A549 (cell line): ENCODE measurements around the gene ZNF785. TPM values are rescaled to one million over a fixed set of nuclear protein-coding genes. Genes with fewer than 3 reads are reported as not detected.
A peak's percentile ranks its signal among the peaks of the same experiment; 100 is the strongest.
"Not testable (repeated sequence)": the region's sequence is repeated elsewhere in the genome, so short reads cannot be mapped to it uniquely, and the experiment has no call there.

ENCODE experiments used
- ATAC-seq, 2 experiments: fragments of 200-7000 bp in 1 of 2; fragments of >200 bp in 1 of 2; cut with Nextera tagmentation in 1 of 2; cut with Tn5 transposase in 1 of 2; 3 replicates each; pipeline versions ENCODE4 v1.8.0 to v1.9.1; 2018 to 2020; ENCODE audit warnings: mild to moderate bottlenecking in 1 of 2, moderate library complexity in 1 of 2
- CTCF ChIA-PET: fragments of 300-600 bp; sonication (Branson Sonifier 250); formaldehyde crosslinking; extraction: SDS; loops from one replicate; lab custom pipeline; 2021; ENCODE audit warnings: antibody characterized with exemption, inconsistent platforms; lab: Yijun Ruan, JAX
- POLR2A ChIA-PET: fragments of 350-600 bp; formaldehyde crosslinking; extraction: SDS; loops from one replicate; lab custom pipeline; 2021; ENCODE audit warnings: antibody characterized with exemption, inconsistent platforms; lab: Yijun Ruan, JAX
- DNase-seq, 2 experiments: peaks; one replicate each; pipeline versions ENCODE4 v3.0.0 to v3.0.0-alpha.2; 2011 to 2016; ENCODE audit warnings: low read depth in 1 of 2, low spot score in 1 of 2
- FAIRE-seq: peaks from 2 replicates; lab custom pipeline; 2011; peaks lifted over from hg19 to GRCh38; lab: Jason Lieb, UNC
- H3K27ac ChIP-seq, 2 experiments: fragments of >200 bp; sonication (Bioruptor Twin); formaldehyde crosslinking; 3 replicates each; pipeline ENCODE4 v1.5.1; 2016 to 2017
- H3K4me1 ChIP-seq: fragments of >200 bp; sonication (Bioruptor Twin); formaldehyde crosslinking; 3 replicates; pipeline ENCODE4 v1.6.1; 2016
- H3K4me2 ChIP-seq: fragments of >200 bp; sonication (Bioruptor Twin); formaldehyde crosslinking; 3 replicates; pipeline ENCODE4 v1.6.1; 2016
- H3K4me3 ChIP-seq: fragments of >200 bp; sonication (Bioruptor Twin); formaldehyde crosslinking; 3 replicates; pipeline ENCODE4 v1.5.1; 2016
- H3K9me3 ChIP-seq: fragments of >200 bp; sonication (Bioruptor Twin); formaldehyde crosslinking; 3 replicates; pipeline ENCODE4 v1.6.1; 2016
- ATOH8 ChIP-seq: fragments of 250-450 bp; sonication (Bioruptor Pico); IDR thresholded peaks from 2 replicates; pipeline ENCODE4 v1.5.0; 2020; ENCODE audit warnings: low read depth, mild to moderate bottlenecking, moderate library complexity
- BHLHE40 ChIP-seq: IDR thresholded peaks from 2 replicates; pipeline ENCODE4 v1.6.1; 2012; ENCODE audit warnings: low read depth, low read length, inconsistent platforms
- CEBPB ChIP-seq, 2 experiments: fragments of >200 bp in 1 of 2; sonication (Bioruptor Twin) in 1 of 2; formaldehyde crosslinking in 1 of 2; IDR thresholded peaks; 2 replicates each; pipeline ENCODE4 v1.6.1; 2012 to 2016
- CHD4 ChIP-seq: fragments of 200-600 bp; sonication (generic); IDR thresholded peaks from 2 replicates; pipeline ENCODE4 v1.6.1; 2016; ENCODE audit warnings: antibody characterized with exemption, mild to moderate bottlenecking, borderline replicate concordance
- EHF ChIP-seq: fragments of 250-450 bp; sonication (Bioruptor Pico); IDR thresholded peaks from 2 replicates; pipeline ENCODE4 v1.5.0; 2020; ENCODE audit warnings: mild to moderate bottlenecking
- ELK1 ChIP-seq: fragments of 150-350 bp; IDR thresholded peaks from 2 replicates; pipeline ENCODE4 v1.6.1; 2014; ENCODE audit warnings: low read depth, mild to moderate bottlenecking, low read length
- ESRRA ChIP-seq: fragments of 150-350 bp; IDR thresholded peaks from 2 replicates; pipeline ENCODE4 v1.6.1; 2014; ENCODE audit warnings: mild to moderate bottlenecking, low read length, borderline replicate concordance
- FOSB ChIP-seq: fragments of 250-450 bp; sonication (Bioruptor Pico); IDR thresholded peaks from 2 replicates; pipeline ENCODE4 v1.5.0; 2020; ENCODE audit warnings: mild to moderate bottlenecking, moderate library complexity
- GATA3 ChIP-seq: IDR thresholded peaks from 2 replicates; pipeline ENCODE4 v1.6.1; 2012; ENCODE audit warnings: borderline replicate concordance
- HEYL ChIP-seq: fragments of 250-450 bp; sonication (Bioruptor Pico); IDR thresholded peaks from 2 replicates; pipeline ENCODE4 v1.8.0; 2021; ENCODE audit warnings: mild to moderate bottlenecking, moderate library complexity
- HOXA7 ChIP-seq: fragments of 250-450 bp; sonication (Bioruptor Pico); IDR thresholded peaks from 2 replicates; pipeline ENCODE4 v1.5.0; 2020; ENCODE audit warnings: mild to moderate bottlenecking, moderate library complexity
- KDM5A ChIP-seq: fragments of 200-600 bp; sonication (generic); IDR thresholded peaks from 2 replicates; pipeline ENCODE4 v1.6.1; 2016; ENCODE audit warnings: antibody characterized with exemption, mild to moderate bottlenecking
- NFE2L2 ChIP-seq: fragments of 150-350 bp; conservative IDR thresholded peaks from 2 replicates; pipeline ENCODE4 v1.6.1; 2014; ENCODE audit warnings: low read length
- PBX3 ChIP-seq: IDR thresholded peaks from 2 replicates; pipeline ENCODE4 v1.6.1; 2012
- POLR2AphosphoS2 ChIP-seq: conservative IDR thresholded peaks from 2 replicates; pipeline ENCODE4 v1.6.1; 2012; ENCODE audit warnings: low read length, improper control_type of control experiment, inconsistent platforms
- RFX5 ChIP-seq: fragments of 450-650 bp; IDR thresholded peaks from 2 replicates; pipeline ENCODE4 v1.7.1; 2014; ENCODE audit warnings: antibody characterized with exemption, mild to moderate bottlenecking, moderate library complexity
- RNF2 ChIP-seq: fragments of 200-600 bp; sonication (generic); IDR thresholded peaks from 2 replicates; pipeline ENCODE4 v1.6.1; 2016; ENCODE audit warnings: low read depth, mild to moderate bottlenecking, antibody characterized with exemption, moderate library complexity, borderline replicate concordance
- SMC3 ChIP-seq: fragments of >200 bp; sonication (Bioruptor Twin); formaldehyde crosslinking; IDR thresholded peaks from 3 replicates; pipeline ENCODE4 v1.6.1; 2018; ENCODE audit warnings: inconsistent platforms
- TFCP2L1 ChIP-seq: fragments of 250-450 bp; sonication (Bioruptor Pico); IDR thresholded peaks from 2 replicates; pipeline ENCODE4 v1.5.0; 2021; ENCODE audit warnings: mild to moderate bottlenecking
- USF2 ChIP-seq: fragments of 450-650 bp; IDR thresholded peaks from 2 replicates; pipeline ENCODE4 v1.6.1; 2014; ENCODE audit warnings: antibody characterized with exemption
- ZC3H11A ChIP-seq: fragments of 450-650 bp; IDR thresholded peaks from 2 replicates; pipeline ENCODE4 v1.6.1; 2014; ENCODE audit warnings: antibody characterized with exemption, mild to moderate bottlenecking
- ZSCAN20 ChIP-seq: fragments of 250-450 bp; sonication (Bioruptor Pico); IDR thresholded peaks from 2 replicates; pipeline ENCODE4 v1.8.0; 2022; ENCODE audit warnings: mild to moderate bottlenecking, moderate library complexity
- WGBS: methylation state at CpG from one replicate; pipeline ENCODE4 v1.1.6; 2017; ENCODE audit errors: missing lambda C conversion rate; 5-methylcytosine and 5-hydroxymethylcytosine counted together
- polyA plus RNA-seq, 4 experiments: library from polyadenylated mRNA; depleted of rRNA in 3 of 4; stranded (reverse); fragments of >200 nt; fragmentation: RNase III in 1 of 4; extraction: RNeasy Plus Mini Kit Qiagen cat#74134 plus additional on column Dnase treatment in 1 of 4; gene quantifications; 2 replicates in 3 of 4; 3 replicates in 1 of 4; pipeline ENCODE4 v1.2.3, GENCODE V29; 2011 to 2017

Gene ZNF785
- polyA plus RNA-seq, 2 of the 4 experiments (the other 2 are of a cell fraction) = not detected

GRCh38 chr16:30590869-30591268, 5.4 kb upstream of the ZNF785 start:
- H3K4me3 ChIP-seq, H3K27ac ChIP-seq, ATAC-seq, FAIRE-seq, H3K4me2 ChIP-seq, POLR2A ChIA-PET, H3K4me1 ChIP-seq, H3K9me3 ChIP-seq, DNase-seq: not testable (repeated sequence)
- 93% methylated on average over 9 of the region's 9 CpGs for WGBS
- TF ChIP-seq ZC3H11A = peak; percentile 92
- CTCF ChIA-PET = interaction anchor here (0.6 kb wide), 1 partner anchor 207 kb away, joined by 3 read pairs; no protein-coding TSS in a partner anchor

GRCh38 chr16:30589582-30589981, 4.1 kb upstream of the ZNF785 start:
- H3K4me3 ChIP-seq, POLR2A ChIA-PET, DNase-seq, CTCF ChIA-PET, H3K4me1 ChIP-seq, H3K4me2 ChIP-seq, ATAC-seq, H3K9me3 ChIP-seq, FAIRE-seq, H3K27ac ChIP-seq: not testable (repeated sequence)
- 88% methylated on average over 2 of the region's 2 CpGs for WGBS

GRCh38 chr16:30588651-30589050, 3.2 kb upstream of the ZNF785 start:
- no peak for DNase-seq
- FAIRE-seq = no peak
- Histone ChIP-seq H3K4me3 (no peak overlapping the region), H3K9me3 (no peaks in the 10 kb centered on the region), H3K4me2 (no peak overlapping the region), H3K27ac (no peak overlapping the region), H3K4me1 (no peaks in the 10 kb centered on the region)
- WGBS = 90% methylated on average over 2 of the region's 2 CpGs
- ATAC-seq = no peak
- ChIA-PET CTCF (no interaction called here), POLR2A (no interaction called here)
- no peak for TF ChIP-seq SMC3
- no peak for TF ChIP-seq HEYL (CRISPR knock-in tag)
- TF ChIP-seq TFCP2L1 (CRISPR knock-in tag) = no peak
- no peak for TF ChIP-seq HOXA7
- TF ChIP-seq PBX3 = no peak
- no peak for TF ChIP-seq ATOH8 (CRISPR knock-in tag)
- TF ChIP-seq BHLHE40 = no peak
- TF ChIP-seq CHD4 = no peak
- TF ChIP-seq CEBPB (IDR thresholded peaks at IDR 0.05) = no peak
- TF ChIP-seq GATA3 = no peak
- TF ChIP-seq NFE2L2 = no peak
- TF ChIP-seq RFX5 = no peak

DNA sequence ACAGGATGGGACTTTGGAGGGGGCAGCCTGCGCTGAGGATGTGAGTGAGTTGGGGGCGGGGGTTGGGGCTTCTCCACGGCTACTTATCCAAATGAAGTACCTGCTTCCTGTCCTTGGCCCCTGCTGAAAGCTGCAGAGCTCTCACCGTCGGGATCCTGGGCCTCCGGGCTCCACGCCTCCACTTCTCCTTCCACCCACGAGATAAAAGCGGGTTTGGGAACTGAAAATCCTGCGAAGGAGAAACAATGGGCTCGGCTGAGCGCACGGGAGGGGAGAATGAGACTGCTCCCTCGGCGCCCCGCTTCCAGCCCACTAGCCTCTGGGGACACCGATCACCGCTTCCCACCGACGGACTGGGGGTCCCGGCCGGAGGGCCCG, 486 bp downstream of the ZNF785 start:
- TF ChIP-seq ELK1 = no peak
- TF ChIP-seq HEYL (CRISPR knock-in tag) = no peak
- no peak for TF ChIP-seq CHD4
- TF ChIP-seq ZC3H11A = no peak
- no peak for TF ChIP-seq POLR2AphosphoS2
- no peak for TF ChIP-seq FOSB (CRISPR knock-in tag)
- no peak for TF ChIP-seq ZSCAN20 (CRISPR knock-in tag)
- no peak for TF ChIP-seq KDM5A
- no peak for TF ChIP-seq ESRRA
- no peak for TF ChIP-seq EHF (CRISPR knock-in tag)
- no peak for TF ChIP-seq USF2
- TF ChIP-seq RNF2 = no peak
- H3K4me2 ChIP-seq = no peak overlapping the region
- POLR2A ChIA-PET = no interaction called here
- no peak overlapping the region for H3K27ac ChIP-seq
- H3K9me3 ChIP-seq = no peaks in the 10 kb centered on the region
- 90% methylated on average over 22 of the region's 23 CpGs for WGBS
- CTCF ChIA-PET = interaction anchor here (0.8 to 1.4 kb wide), 3 partner anchors 13 to 155 kb away, joined by 3 to 4 read pairs (median 3); partner anchors contain the start of genes DCTPP1 and ZNF747
- no peak for DNase-seq
- FAIRE-seq = no peak
- no peaks in the 10 kb centered on the region for H3K4me1 ChIP-seq
- no peak for ATAC-seq
- no peak overlapping the region for H3K4me3 ChIP-seq
